Stimulated activated CD8-positive, alpha-beta memory T cell treated with anti-CD3 and anti-CD28 coated beads, Interleukin-15, amount 100 ng/mL, for 4 hours (primary cell): ENCODE results near the gene RPTOR.

Experiments used
- DNase-seq, 2 donors: peaks; one replicate each; pipeline ENCODE4 v3.0.0-alpha.2; 2020; ENCODE audit warnings: low read depth in 2 of 2

The RPTOR gene

DNA sequence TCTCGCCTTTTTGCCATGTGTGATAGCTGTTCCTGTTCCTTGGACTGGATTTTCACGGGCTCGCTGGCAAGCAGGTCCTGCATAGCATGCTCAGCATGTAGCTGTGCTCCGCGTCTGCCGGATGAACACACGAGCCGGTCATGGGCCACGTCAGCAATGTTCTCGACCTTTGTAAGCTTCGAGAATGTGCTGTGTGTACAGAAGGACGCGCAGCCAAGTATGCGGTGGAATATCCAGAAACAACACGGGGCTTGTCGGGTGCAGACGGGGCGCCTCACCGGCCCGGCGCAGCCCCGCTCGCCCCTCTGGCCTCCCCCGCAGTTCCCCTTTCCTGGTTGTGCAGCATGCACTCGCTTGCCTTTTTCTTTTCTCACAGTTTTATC lies 42.2 kb downstream of the RPTOR start:
- no peak for DNase-seq

DNA sequence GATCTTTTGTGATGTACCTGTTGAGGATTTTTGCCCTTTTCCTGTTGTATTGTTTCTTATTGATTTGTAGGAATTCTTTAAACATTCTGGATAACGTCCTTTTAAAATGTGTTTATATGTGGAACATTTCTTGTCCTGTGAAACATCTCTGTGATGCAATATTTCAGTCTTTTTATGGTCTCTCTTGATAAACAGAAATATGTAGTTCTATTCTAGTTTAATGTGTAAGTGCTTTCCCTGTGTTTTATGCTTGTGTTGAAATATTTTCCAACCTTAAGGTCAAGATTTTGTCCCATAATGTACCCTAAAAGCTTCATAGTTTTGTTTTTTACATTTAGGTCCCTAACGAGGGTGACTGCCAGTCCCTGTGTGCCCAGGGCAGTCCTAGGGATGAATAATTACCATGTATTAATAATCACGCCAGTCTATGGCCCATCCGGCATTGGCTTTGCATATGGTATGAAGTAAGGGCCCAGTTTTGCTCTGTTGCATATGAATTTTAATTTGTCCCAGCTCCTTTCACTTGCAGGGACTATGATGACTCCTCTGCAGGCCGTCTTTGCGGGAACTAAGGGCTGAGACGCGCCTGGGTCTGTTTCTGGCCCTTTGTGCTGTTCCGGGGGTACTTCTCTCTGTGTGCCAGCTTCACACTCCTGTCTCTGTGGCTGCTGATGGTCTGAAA lies 44.2 kb downstream of the RPTOR start:
- DNase-seq: no peak

DNA sequence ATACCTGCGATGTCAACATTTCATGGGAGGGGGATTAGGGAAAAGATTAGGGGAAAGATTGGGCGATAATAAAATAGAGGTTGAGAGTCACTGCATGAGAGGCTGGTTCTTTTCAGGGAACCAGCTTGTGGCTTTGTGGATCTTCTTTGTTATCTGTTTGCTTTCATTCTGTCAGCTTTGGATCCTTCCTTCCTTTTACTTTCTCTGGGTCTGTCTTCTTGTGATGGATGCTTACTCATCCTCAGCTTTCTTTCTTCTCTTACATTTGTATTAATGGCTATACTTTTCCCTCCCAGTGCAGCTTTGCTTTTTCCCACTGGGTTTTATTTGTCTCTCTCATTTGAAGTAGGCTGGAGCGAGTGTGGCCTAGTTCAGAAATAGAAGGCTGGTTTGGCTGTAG lies 47.1 kb downstream of the RPTOR start:
- DNase-seq: no peak

- no peak for DNase-seq
These were observed 47.6 kb downstream of the RPTOR start for GRCh38 chr17:80592243-80592642.

GRCh38 chr17:80593181-80593580 lies 48.5 kb downstream of the RPTOR start:
- no peak for DNase-seq

DNA sequence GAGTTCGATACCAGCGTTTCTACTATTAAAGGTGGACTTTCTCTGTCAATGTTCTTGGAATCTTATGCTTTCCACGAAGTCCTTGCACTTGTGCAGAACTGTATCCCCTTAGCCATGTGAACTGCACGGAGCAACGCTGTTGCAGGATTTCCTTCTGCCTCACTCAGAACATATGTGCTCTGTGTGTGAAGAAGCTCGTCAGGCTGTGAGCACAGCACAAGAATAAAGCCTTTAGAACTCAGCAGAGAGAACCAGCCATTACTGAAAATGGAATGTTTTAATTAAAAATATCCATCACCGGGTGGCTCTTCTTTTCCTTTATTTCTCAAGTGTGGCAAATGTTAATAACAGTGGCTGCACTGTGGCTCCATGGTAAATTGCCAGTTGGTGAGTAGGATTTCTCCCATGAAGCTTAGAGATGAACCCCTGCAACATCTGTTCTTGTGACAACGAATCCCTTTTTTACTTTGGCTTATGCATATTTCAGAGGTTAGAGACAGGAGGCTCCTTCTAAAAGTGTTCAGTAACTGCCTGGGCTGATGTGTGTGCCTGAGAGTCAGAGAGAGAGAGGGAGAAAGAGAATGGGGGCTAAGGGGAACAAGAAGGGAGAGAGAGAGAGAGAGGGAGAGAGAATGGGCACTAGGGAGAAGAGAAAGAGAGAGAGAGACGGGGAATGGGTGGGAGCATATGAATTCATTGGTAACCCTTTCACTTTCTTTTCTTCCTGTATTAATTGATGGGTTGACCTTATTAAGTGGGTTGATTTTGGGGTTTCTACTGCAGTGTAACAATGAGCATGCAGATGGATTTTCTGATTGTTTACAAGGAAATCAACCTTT lies 50.0 kb downstream of the RPTOR start:
- no peak for DNase-seq

GRCh38 chr17:80596760-80597608 lies 52.3 kb downstream of the RPTOR start:
- DNase-seq: no peak

DNA sequence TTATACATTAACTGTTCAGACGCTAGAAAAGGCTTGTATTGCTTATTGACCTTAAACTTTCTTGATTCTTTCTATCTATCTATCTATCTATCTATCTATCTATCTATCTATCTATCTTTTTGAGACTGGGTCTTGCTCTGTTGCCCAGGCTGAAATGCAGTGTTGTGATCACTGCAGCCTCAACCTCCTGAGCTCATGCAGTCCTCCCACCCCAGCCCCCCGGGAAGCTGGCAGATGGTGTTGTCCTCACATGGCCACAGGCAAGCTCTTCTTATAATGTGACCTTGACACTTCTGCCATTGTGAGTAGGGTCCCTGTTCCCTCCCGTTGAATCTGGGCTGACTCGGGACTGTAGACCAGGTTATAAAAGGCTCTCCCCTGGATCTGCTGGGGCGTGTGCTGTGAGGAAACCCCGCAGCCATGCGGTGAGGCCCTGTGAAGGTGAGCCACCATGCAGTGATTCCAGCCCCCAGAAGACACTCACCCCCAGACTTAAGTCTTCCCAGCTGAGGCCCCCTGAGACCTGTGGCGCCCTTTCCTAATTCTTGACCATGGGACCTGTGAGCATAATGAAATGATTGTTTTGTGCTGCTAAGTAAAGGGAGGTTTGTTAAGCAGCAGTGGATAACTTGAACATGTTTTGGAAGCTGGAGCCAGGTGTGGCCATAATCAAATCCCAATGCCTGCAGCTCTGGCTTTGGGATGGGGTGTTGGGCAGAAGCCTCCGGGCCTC lies 54.3 kb downstream of the RPTOR start:
- DNase-seq: no peak

DNA sequence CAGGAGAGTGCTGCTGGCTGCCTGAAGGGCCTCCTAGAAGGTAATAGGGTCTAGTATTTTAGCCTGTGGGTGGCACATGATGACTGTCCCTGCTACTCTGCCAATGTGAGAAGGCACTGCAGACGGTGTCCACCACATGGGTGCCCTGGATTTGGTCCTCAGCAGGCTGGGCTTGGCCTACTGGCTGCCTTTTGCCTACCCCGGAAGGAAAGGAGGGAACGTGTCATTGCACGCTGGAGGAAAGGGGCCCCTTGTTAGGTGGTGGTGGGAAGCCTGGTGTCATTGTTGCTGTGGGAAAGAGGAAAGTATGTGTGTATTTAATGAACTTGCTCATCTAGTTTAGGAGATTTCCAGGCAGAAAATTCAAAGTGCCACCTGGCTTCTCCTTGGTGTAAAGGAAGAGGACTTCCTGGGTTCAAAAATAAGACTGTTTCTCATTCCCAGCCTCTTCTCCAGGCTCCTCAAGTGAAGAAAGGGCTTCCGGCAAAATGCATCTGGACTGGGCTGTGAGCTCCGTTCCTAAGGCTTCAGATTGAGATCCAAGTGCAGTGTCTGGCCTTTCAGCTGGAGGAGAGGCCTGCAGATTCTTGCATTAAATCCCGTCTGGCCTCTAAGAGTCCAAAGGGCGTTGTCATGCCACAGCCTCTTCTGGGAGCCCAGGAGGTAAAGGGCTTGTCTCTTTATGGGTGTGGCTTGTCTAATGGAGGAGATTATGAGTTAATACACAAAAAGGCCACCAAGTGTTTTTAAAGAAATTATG lies 55.1 kb downstream of the RPTOR start:
- DNase-seq: no peak

DNA sequence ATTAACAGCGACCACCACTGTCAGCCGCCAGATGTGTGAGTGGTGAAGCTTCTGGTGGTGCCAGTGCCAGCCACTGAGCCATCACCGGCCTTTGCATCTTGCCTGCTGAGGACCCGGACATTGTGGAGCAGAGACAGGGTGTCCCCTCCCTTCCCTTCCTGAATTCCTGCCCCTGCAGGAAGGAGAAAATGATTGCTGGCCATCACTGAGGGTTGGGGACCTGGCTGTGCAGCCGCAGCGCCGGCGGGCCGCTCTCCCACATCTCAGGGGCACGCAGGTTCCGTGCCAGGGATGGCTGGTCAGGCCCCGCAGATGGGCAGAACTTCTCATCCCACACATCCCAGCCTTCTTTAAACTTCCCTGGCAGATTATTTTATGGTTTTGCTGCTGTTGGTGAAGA lies 56.5 kb downstream of the RPTOR start:
- DNase-seq: no peak

DNA sequence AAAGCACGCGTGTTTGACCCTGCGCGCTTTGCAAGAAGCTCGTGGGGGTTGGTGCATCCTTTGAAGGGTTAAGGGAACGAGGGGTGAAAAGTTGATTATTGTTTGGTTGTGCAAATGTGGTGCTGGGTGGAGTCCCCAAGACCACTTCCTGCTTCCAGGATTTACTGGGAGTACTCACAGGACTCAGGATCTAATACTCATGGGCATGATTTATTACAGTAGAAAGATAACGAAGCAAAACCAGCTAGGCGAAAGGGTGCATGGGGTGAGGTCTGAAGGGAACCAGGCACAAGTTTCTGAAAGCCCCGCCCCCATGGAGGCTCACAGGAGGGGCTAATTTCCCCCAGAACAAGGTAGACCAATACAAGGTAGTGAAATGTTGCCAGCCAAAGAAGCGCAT lies 58.8 kb downstream of the RPTOR start:
- no peak for DNase-seq

DNA sequence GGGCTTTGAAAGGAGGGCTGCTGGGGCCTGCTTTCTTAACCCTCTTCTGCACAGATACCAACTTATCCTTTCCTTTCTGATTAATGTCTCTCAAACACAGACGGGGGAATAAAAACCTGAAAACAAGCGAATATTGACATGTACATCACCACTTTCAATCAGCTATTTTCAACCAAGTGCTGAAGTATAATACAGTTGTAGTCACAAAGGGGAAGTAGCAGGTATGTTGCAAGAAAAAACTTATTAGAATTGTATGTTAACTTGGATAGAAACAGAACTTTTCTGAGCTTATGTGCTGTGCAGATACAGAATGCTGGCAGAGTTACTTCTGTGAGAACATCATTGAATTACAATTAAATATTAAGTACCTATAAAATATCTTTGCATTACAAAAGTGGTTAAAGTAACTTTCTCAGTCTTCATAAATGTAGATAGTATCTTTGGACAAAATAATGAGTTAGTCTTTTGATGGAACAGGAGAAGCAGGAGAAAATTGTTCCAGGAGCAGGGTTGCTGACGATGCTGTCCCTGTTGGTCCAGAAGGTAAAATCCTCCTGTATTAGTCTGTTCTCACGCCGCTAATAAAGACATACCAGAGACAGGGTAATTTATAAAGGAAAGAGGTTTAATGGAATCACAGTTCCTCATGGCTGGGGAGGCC lies 59.5 kb downstream of the RPTOR start:
- no peak for DNase-seq

DNA sequence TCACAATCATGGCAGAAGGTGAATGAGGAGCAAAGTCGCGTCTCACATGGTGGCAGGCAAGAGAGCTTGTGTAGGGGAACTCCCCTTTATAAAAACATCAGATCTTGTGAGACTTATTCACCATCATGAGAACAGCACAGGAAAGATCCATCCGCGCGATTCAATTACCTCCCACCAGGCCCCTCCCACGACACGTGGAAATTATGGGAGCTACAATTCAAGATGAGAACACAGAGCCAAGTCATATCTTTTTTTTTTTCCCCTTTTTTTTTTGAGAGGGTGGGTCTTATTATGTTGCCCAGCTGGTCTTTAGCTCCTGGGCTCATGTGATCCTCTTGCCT lies 60.0 kb downstream of the RPTOR start:
- no peak for DNase-seq

DNA sequence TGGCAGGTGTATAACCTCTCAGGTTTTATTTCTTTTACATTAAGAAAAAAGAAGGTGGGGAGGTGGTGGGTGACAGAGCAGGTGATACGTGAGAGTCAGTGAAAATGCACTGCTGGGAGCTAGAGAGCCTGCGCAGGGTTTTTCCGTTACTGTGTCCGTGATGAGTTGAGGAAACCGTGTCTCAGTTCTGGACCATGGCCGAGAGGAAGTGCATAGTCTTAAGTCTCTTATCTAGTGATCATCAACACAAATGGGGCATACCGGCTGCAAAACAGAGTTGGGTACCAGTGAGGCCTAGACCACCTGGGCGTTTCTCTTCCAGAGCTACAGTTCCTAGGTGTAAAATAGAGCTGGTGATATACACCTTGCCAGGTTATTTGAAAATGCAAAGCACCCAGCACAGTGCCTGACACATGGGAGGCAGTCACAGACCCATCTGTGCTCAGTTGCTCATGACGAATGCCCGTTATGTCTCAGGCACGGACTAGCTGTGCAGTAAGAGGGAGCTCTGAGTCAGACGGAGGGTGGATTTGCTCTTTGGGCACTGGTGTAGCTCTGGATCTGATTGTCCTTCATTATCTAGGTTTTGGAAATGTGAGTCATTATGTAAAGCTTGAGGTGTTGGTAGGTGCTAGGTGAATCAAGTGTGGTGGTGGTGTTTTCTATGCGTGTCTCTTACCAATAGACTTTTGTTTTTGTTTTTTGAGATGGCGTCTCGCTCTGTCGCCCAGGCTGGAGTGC lies 60.9 kb downstream of the RPTOR start:
- DNase-seq: peak in 1 of 2 donors; percentile 55

GRCh38 chr17:80608326-80608725 lies 63.7 kb downstream of the RPTOR start:
- no peak for DNase-seq

DNA sequence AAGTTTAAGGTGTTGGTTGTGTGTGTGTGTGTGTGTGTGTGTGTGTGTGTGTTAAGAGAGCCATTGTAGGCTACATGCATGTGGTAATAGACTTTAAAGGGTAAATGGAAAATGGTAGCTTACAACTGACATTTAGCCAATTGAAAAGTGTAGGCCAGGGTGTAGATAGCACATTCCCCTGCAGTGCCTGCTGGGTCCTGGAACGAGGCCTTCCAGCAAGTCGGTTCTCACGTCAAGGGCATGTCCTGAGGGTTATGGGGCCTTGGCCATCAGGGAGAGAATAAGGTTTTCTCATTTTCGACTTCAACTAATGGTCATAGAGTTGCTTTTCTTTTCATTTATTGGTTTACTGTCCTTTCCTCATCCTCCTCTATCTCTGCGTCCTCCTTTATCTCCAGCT lies 65.1 kb downstream of the RPTOR start:
- no peak for DNase-seq

DNA sequence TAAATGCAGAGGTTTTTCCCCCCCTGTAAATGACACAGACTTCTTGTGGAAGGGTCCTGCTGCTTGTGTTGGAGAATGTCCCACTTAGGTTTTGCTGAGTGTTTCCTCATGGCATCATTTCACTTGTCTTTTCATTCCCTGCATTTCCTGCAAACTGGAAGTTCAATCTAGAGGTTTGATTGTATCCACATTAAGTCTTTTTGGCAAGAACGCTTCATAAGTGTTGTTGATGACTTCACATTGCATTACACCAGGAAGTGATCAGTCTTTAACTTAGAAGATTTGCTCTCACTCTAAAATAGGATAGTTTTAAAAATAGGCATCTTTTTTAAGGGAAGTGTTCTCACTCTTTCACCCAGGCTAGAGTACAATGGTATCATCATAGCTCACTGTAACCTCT lies 67.2 kb downstream of the RPTOR start:
- DNase-seq: no peak

DNA sequence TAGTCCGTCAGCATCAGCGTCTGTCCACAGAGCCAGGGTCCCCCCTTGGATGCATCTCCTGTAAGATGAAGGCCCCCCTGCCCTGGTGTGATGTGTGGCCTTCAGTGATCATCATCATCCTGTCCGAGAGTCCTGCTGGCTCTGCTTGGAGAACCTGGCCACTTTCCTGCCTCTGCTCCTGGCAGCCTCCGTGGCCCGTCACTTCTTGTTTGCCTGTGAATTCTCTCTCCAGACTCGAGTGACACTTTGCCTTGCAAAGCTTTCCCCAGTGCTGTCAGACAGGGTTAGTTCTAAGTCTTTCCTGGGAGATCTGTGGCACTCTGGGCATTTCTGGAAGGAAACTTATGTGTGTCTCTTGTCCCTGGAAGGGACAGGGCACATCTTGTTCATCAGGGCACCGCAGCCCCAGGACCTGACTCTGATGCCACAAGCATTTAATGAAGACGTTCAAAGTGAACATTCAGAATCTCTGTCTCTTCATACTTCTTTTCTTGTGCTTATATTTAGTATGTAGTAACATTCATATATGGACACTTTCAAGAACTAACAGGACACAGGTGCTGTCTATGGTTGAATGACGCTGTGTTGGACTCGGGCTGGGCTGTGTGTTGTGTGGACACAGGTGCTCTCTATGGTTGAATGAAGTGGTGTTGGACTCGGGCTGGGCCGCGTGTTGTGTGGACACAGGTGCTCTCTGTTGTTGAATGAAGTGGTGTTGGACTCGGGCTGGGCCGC lies 68.5 kb downstream of the RPTOR start:
- DNase-seq: no peak

GRCh38 chr17:80613732-80614071 lies 69.1 kb downstream of the RPTOR start:
- DNase-seq: no peak
